ENCODE results near the gene TENM3.

TENM3 gene

DNA sequence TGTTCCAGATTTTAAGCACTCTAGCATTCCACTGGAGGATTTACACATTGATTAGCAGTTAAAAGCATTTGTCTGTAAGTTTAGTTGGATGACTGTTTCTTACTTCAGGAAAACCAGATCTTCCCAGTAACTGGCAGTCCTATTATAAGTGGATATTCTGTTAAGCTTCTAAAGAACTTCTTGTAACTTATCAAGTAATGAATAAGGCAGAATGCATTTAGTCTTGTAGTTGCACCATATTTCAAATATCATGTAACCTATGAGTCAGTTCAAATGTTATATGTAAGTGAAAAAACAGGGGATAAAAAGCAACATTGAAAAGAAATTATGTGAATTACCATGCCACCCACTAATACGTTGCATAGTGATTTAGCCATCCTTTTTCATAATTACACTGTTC, 30.2 kb upstream of the TENM3 start:
- Histone ChIP-seq H3K4me3 (ENCODE audit: low read depth, low read length) (no peak overlapping the region), H3K9ac (ENCODE audit: low read depth, low read length) (no peak overlapping the region), H3K4me1 (ENCODE audit: control insufficient read depth, insufficient read depth, low read length) (peaks cover 5% of the 10 kb centered on the region), H3K36me3 (ENCODE audit: control insufficient read depth, insufficient read depth, low read length) (no peaks in the 10 kb centered on the region), H3K27me3 (ENCODE audit: control insufficient read depth, insufficient read depth, low read length) (no peaks in the 10 kb centered on the region), H3K9me3 (ENCODE audit: control insufficient read depth, insufficient read depth, low read length) (no peaks in the 10 kb centered on the region)

DNA sequence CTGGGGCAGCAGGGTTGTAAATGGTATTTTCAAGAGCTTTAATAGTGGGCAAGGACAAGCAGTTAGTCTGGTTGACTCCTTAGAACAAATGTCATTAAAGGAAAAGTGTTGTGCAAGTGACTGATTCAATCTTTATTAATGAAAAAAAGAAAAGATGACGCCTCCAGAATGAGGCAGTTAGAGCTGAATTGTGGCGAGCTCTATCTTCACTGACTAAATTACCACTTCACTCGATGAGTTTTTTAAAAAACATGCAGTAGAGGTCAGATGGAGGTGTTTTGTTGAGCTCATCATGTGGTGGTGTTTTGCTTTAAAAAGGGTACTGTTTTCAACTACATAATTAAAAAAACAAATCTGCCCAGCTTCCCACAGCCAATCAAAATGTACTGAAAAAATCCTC, 28.1 kb upstream of the TENM3 start:
- no peaks in the 10 kb centered on the region for H3K9me3 ChIP-seq (ENCODE audit: control insufficient read depth, insufficient read depth, low read length)
- H3K4me3 ChIP-seq (ENCODE audit: low read depth, low read length) = no peak overlapping the region
- H3K27me3 ChIP-seq (ENCODE audit: control insufficient read depth, insufficient read depth, low read length) = no peaks in the 10 kb centered on the region
- H3K36me3 ChIP-seq (ENCODE audit: control insufficient read depth, insufficient read depth, low read length) = no peaks in the 10 kb centered on the region
- peaks cover 3% of the 10 kb centered on the region for H3K4me1 ChIP-seq (ENCODE audit: control insufficient read depth, insufficient read depth, low read length)
- no peak overlapping the region for H3K9ac ChIP-seq (ENCODE audit: low read depth, low read length)

DNA sequence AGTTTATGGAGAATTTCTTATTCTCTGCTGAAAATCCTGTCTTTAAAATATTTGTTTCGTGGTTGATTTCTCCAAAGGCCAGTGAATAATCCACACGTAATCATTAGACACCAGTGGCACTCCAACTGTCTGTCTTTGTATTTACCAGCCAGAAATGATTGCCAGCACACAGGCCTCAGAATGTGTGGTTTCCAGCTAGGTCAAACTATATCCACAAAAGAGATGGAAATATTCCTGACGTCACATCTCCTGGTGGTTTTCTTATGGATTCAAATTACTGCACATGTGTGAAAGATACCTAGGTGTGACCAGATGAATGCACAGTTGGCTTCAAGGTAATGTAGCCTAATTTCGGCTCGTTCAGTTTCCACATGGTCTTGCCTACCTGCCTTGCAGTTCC, 27.2 kb upstream of the TENM3 start:
- Histone ChIP-seq H3K9ac (ENCODE audit: low read depth, low read length) (no peak overlapping the region), H3K36me3 (ENCODE audit: control insufficient read depth, insufficient read depth, low read length) (no peaks in the 10 kb centered on the region)

DNA sequence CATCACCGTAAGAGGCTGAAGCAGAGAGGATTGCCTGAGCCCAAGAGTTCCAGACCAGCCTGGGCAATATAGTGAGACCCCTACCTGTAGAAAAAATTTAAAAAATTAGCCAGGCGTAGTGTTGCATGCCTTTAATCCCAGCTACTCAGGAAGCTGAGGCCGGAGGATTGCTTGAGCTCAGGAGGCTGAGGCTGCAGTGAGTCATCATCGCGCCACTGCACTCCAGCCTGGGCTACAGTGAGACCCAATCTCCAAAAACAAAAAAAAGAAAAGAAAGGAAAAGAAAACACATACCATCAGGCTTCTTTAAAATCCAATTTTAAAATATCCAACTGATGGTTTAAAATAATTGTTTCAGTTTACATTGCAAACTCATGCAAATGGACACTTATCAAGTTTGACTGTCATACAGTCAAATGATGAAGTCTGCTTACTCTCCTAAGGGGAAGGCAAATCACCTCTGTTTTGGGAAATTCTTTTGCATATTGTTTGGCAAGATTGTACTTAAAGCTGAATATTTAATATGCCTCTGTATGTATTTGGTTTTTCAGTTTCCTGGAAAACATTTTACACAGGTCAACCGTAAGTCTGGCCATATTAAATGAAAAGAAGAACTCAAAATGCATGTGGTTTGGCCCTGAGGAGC, 23.7 kb upstream of the TENM3 start:
- H3K9me3 ChIP-seq (ENCODE audit: control insufficient read depth, insufficient read depth, low read length) = no peaks in the 10 kb centered on the region
- no peaks in the 10 kb centered on the region for H3K4me1 ChIP-seq (ENCODE audit: control insufficient read depth, insufficient read depth, low read length)
- H3K4me3 ChIP-seq (ENCODE audit: low read depth, low read length) = no peak overlapping the region
- no peaks in the 10 kb centered on the region for H3K36me3 ChIP-seq (ENCODE audit: control insufficient read depth, insufficient read depth, low read length)
- H3K27me3 ChIP-seq (ENCODE audit: control insufficient read depth, insufficient read depth, low read length) = no peaks in the 10 kb centered on the region
- H3K9ac ChIP-seq (ENCODE audit: low read depth, low read length) = no peak overlapping the region

More for the DNA sequence above, 27.2 kb upstream of the TENM3 start:
- peaks cover 3% of the 10 kb centered on the region for H3K4me1 ChIP-seq (ENCODE audit: control insufficient read depth, insufficient read depth, low read length)
- no peak overlapping the region for H3K4me3 ChIP-seq (ENCODE audit: low read depth, low read length)
- H3K9me3 ChIP-seq (ENCODE audit: control insufficient read depth, insufficient read depth, low read length) = no peaks in the 10 kb centered on the region
- no peaks in the 10 kb centered on the region for H3K27me3 ChIP-seq (ENCODE audit: control insufficient read depth, insufficient read depth, low read length)

DNA sequence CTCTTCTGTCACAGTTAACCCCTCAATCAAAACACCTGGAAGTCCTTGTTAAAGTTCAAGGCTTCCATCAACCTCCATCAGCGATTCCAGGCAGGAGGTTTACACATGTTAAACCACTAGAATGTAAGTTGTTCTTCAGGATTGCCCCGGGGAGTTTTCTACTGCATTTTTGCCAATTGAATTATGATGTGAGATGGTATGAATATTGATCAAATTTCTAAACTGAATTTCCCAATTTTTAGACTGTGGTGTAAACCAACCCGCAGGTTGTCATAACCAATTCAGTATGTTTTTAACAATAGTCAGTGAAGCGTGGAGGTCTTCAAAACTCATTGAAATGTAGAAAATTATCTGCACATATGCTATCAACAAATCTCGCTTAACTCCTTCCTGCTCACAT, 21.2 kb upstream of the TENM3 start:
- Histone ChIP-seq H3K9ac (ENCODE audit: low read depth, low read length) (no peak overlapping the region), H3K4me3 (ENCODE audit: low read depth, low read length) (no peak overlapping the region), H3K9me3 (ENCODE audit: control insufficient read depth, insufficient read depth, low read length) (no peaks in the 10 kb centered on the region), H3K27me3 (ENCODE audit: control insufficient read depth, insufficient read depth, low read length) (no peaks in the 10 kb centered on the region), H3K4me1 (ENCODE audit: control insufficient read depth, insufficient read depth, low read length) (no peaks in the 10 kb centered on the region), H3K36me3 (ENCODE audit: control insufficient read depth, insufficient read depth, low read length) (no peaks in the 10 kb centered on the region)

DNA sequence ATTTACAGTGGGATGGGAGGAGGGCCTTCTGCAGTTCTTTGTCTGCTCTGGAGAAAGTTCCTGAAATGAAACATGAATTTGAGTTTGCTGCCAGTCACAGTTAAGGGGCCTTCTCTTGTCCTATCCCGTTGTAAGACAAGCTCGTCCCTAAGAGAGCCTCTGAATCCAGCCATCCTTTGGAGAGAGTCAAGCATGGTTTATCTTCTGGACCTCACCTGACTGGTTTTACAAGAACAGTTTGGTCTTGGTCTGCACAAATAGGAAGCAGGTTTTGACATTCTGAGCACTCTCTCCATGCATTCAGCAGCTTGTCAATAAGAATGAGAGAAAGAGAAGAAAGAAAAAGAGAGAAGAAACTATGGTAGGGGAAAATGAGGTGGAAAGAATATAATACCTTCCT, 20.4 kb upstream of the TENM3 start:
- H3K9me3 ChIP-seq (ENCODE audit: control insufficient read depth, insufficient read depth, low read length) = no peaks in the 10 kb centered on the region

DNA sequence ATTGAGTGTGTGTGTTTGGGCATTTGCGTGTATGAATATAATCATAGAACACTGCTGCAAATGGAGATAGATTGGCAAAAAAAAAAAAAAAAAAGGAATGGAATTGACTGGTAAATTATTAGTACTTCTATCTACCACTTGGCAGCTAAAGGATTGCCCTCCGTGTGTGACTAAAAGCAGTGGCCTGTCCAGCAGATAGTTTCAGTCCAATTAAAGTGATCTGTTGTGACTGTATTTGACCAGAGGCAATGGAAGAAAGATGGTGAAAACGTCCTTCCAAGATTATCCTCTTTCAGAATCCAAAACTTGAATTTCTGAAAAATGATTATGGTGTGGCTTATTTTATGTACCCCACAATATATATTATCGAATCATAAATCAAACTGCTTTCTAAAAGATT, 19.5 kb upstream of the TENM3 start:
- Histone ChIP-seq H3K27me3 (ENCODE audit: control insufficient read depth, insufficient read depth, low read length) (no peaks in the 10 kb centered on the region), H3K4me3 (ENCODE audit: low read depth, low read length) (no peak overlapping the region), H3K36me3 (ENCODE audit: control insufficient read depth, insufficient read depth, low read length) (no peaks in the 10 kb centered on the region), H3K9ac (ENCODE audit: low read depth, low read length) (no peak overlapping the region), H3K4me1 (ENCODE audit: control insufficient read depth, insufficient read depth, low read length) (no peaks in the 10 kb centered on the region), H3K9me3 (ENCODE audit: control insufficient read depth, insufficient read depth, low read length) (no peaks in the 10 kb centered on the region)

More for the DNA sequence above, 20.4 kb upstream of the TENM3 start:
- H3K36me3 ChIP-seq (ENCODE audit: control insufficient read depth, insufficient read depth, low read length) = no peaks in the 10 kb centered on the region
- no peak overlapping the region for H3K4me3 ChIP-seq (ENCODE audit: low read depth, low read length)
- H3K4me1 ChIP-seq (ENCODE audit: control insufficient read depth, insufficient read depth, low read length) = no peaks in the 10 kb centered on the region
- no peaks in the 10 kb centered on the region for H3K27me3 ChIP-seq (ENCODE audit: control insufficient read depth, insufficient read depth, low read length)
- no peak overlapping the region for H3K9ac ChIP-seq (ENCODE audit: low read depth, low read length)

DNA sequence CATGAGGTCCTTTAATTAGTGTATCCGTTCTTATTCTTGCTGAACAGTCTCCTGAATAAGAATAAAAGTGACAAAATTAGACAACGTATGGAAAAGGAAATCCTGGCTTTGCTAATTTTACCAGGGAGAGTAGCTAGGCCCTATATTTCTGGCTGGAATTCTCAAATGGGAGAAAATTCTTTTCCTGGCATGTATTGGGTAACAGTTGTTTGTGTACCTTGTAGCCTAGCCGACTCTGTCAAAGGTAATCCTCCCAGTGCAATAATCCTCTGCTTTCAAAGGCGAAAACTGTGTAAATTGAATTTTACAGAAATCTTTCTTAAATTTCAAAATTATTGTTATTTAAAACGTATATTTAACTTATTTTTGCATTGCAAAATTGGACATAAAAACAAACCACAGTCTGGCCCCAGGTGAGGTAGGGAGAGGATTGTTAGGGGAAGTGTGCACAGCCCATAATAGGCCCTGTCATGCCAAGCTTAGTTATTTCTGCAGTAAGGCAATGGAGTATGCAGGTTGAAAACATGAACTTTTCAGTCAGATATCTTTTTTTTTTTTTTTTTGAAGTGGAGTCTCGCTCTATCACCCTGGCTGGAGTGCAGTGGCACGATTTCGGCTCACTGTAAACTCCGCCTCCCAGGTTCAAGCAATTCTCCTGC, 18.9 kb upstream of the TENM3 start:
- H3K36me3 ChIP-seq (ENCODE audit: control insufficient read depth, insufficient read depth, low read length) = no peaks in the 10 kb centered on the region
- no peak overlapping the region for H3K9ac ChIP-seq (ENCODE audit: low read depth, low read length)
- no peak overlapping the region for H3K4me3 ChIP-seq (ENCODE audit: low read depth, low read length)
- no peaks in the 10 kb centered on the region for H3K9me3 ChIP-seq (ENCODE audit: control insufficient read depth, insufficient read depth, low read length)
- no peaks in the 10 kb centered on the region for H3K4me1 ChIP-seq (ENCODE audit: control insufficient read depth, insufficient read depth, low read length)
- H3K27me3 ChIP-seq (ENCODE audit: control insufficient read depth, insufficient read depth, low read length) = no peaks in the 10 kb centered on the region

DNA sequence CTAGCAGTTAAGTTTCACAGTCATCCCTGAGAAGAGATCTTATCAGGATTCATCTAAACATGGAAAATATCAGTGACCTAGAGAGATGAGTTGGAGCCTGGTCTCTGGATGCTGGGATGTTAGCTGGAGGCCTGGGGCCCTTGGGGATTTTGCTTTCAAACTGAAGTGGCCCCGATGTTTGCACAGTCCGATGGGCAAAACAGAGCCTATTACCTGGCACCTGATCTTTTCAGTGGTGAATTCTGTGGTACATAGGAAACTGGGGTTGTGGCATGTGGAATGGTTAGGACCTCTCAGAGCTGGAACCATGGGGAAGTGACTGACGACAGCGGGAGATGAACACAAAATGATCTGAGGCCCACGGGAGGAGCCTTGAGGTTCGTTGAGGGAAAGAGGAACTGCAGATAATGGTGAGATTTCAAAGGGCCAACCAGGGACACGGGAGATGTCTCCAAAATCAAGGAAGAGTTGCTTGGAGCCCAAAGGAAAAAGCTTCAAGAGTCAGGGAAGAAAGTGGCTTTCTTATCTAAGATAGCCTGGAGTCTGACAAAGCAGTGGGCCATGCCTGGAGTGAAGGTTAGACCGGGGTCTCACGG, 17.8 kb upstream of the TENM3 start:
- Histone ChIP-seq H3K9me3 (ENCODE audit: control insufficient read depth, insufficient read depth, low read length) (no peaks in the 10 kb centered on the region), H3K4me1 (ENCODE audit: control insufficient read depth, insufficient read depth, low read length) (no peaks in the 10 kb centered on the region), H3K9ac (ENCODE audit: low read depth, low read length) (no peak overlapping the region), H3K4me3 (ENCODE audit: low read depth, low read length) (no peak overlapping the region), H3K27me3 (ENCODE audit: control insufficient read depth, insufficient read depth, low read length) (no peaks in the 10 kb centered on the region), H3K36me3 (ENCODE audit: control insufficient read depth, insufficient read depth, low read length) (no peaks in the 10 kb centered on the region)

DNA sequence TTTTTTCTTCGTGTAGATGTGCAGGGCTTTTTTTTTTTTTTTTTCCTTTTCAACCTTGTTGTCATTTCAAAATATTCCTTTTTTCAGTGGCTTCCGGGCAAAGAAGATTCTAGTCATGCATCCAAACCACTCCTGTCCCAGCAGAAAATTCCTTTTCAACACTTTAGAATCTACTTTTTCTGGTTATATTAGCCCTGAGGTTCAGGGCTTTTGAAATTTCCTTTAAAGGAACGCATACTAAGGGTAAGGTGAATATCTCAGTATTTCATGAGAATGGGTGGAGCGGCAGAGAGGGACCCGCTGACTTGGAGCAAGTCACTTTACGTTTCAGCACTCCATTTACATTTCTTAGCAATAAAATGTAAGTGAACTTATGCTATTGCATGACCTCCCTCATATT, 15.6 kb upstream of the TENM3 start:
- H3K9me3 ChIP-seq (ENCODE audit: control insufficient read depth, insufficient read depth, low read length) = no peaks in the 10 kb centered on the region
- H3K4me1 ChIP-seq (ENCODE audit: control insufficient read depth, insufficient read depth, low read length) = no peaks in the 10 kb centered on the region
- no peak overlapping the region for H3K9ac ChIP-seq (ENCODE audit: low read depth, low read length)
- H3K4me3 ChIP-seq (ENCODE audit: low read depth, low read length) = no peak overlapping the region
- H3K27me3 ChIP-seq (ENCODE audit: control insufficient read depth, insufficient read depth, low read length) = no peaks in the 10 kb centered on the region
- no peaks in the 10 kb centered on the region for H3K36me3 ChIP-seq (ENCODE audit: control insufficient read depth, insufficient read depth, low read length)

DNA sequence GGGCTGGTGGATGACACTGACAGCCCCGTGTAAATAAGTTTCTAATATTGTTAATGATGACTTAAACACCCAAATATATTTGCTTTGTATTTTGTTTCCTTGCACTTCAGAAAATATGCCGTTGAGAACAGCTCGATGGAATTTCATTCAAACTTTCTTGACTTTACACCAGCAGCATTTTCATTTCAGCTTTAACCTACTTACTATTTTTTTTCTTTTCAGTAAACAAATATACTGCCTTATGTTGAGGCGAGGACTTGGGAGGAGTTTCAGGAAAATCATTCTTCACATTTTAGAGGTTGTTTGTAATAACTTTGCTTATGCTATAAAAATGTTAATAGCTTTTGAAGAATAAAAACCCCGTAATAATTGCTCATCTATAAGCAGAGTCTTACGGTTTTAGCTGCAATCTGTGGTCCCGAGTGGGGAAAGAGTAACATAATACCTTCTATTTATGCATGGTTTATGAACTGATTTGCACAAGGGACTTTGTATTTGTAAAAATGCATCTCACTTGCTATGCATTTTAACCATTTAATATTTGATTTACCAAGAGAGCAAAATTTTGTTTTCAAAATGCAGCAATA, 14.1 kb upstream of the TENM3 start:
- Histone ChIP-seq H3K9me3 (ENCODE audit: control insufficient read depth, insufficient read depth, low read length) (no peaks in the 10 kb centered on the region), H3K4me3 (ENCODE audit: low read depth, low read length) (no peak overlapping the region), H3K27me3 (ENCODE audit: control insufficient read depth, insufficient read depth, low read length) (no peaks in the 10 kb centered on the region), H3K36me3 (ENCODE audit: control insufficient read depth, insufficient read depth, low read length) (no peaks in the 10 kb centered on the region), H3K9ac (ENCODE audit: low read depth, low read length) (no peak overlapping the region), H3K4me1 (ENCODE audit: control insufficient read depth, insufficient read depth, low read length) (no peaks in the 10 kb centered on the region)

DNA sequence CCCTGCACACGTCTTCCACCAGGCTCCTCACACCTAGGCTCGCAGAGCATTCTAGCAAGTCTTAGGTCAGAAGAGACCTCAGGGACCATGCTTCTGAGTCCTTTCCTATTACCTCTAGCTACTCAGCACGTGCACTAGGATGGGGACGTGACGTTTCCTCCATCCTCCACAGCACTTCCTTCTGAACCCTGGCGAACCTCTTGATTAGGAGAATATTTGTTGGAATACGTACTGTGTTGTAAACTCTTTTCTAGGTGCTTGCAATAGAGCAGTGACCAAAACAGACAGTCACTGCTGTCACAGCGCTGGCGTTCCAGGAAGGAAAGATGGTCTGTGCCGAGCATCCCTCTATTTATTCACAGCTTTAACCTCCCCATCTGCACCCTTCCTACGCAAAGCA, 12.9 kb upstream of the TENM3 start:
- H3K4me1 ChIP-seq (ENCODE audit: control insufficient read depth, insufficient read depth, low read length) = no peaks in the 10 kb centered on the region
- H3K27me3 ChIP-seq (ENCODE audit: control insufficient read depth, insufficient read depth, low read length) = no peaks in the 10 kb centered on the region
- no peaks in the 10 kb centered on the region for H3K9me3 ChIP-seq (ENCODE audit: control insufficient read depth, insufficient read depth, low read length)
- no peaks in the 10 kb centered on the region for H3K36me3 ChIP-seq (ENCODE audit: control insufficient read depth, insufficient read depth, low read length)
- H3K9ac ChIP-seq (ENCODE audit: low read depth, low read length) = no peak overlapping the region
- no peak overlapping the region for H3K4me3 ChIP-seq (ENCODE audit: low read depth, low read length)
